Keratinocyte (primary cell): ENCODE data around the gene ABHD16A. TPM values are rescaled to one million over a fixed set of nuclear protein-coding genes. Genes with fewer than 3 reads are reported as not detected.

Source experiments
- DNase-seq: peaks from one replicate; pipeline ENCODE4 v3.0.0-alpha.2; 2011; ENCODE audit warnings: low read depth, missing footprints, low spot score
- FAIRE-seq: peaks from 2 replicates; lab custom pipeline; 2011; peaks lifted over from hg19 to GRCh38; lab: Jason Lieb, UNC
- H2AFZ ChIP-seq: 2 replicates; pipeline ENCODE4 v1.6.0; 2012; ENCODE audit warnings: low read length, control low read depth, inconsistent platforms; ENCODE audit not compliant: control insufficient read depth
- H3K27ac ChIP-seq: 2 replicates; pipeline ENCODE4 v1.5.1; 2011; ENCODE audit warnings: low read length; ENCODE audit not compliant: control insufficient read depth, insufficient read depth
- H3K27me3 ChIP-seq: 3 replicates; pipeline ENCODE4 v1.6.0; 2011; ENCODE audit warnings: low read length; ENCODE audit not compliant: control insufficient read depth, insufficient read depth; ENCODE audit errors: extremely low read depth
- H3K36me3 ChIP-seq, 2 experiments: 2 replicates in 1 of 2; 3 replicates in 1 of 2; pipeline ENCODE4 v1.5.1; 2011; ENCODE audit warnings: low read length in 2 of 2, mild to moderate bottlenecking in 1 of 2; ENCODE audit not compliant: control insufficient read depth in 2 of 2, insufficient read depth in 2 of 2; ENCODE audit errors: extremely low read depth in 1 of 2
- H3K4me1 ChIP-seq: 3 replicates; pipeline ENCODE4 v1.5.1; 2011; ENCODE audit warnings: low read length; ENCODE audit not compliant: control insufficient read depth, insufficient read depth; ENCODE audit errors: extremely low read depth
- H3K4me2 ChIP-seq: 3 replicates; pipeline ENCODE4 v1.6.0; 2011; ENCODE audit warnings: low read depth, low read length; ENCODE audit not compliant: control insufficient read depth, insufficient read depth; ENCODE audit errors: extremely low read depth
- H3K4me3 ChIP-seq, 3 experiments: fragments of 200-600 bp in 1 of 3; sonication (generic) in 1 of 3; 2 replicates in 2 of 3; 3 replicates in 1 of 3; pipeline ENCODE4 v1.5.1; 2011 to 2016; ENCODE audit warnings: low read length in 3 of 3, mild to moderate bottlenecking in 3 of 3, control low read depth in 2 of 3, inconsistent platforms in 1 of 3, low read depth in 1 of 3, mixed read lengths in 1 of 3, mixed run types in 1 of 3, moderate library complexity in 1 of 3; ENCODE audit not compliant: control insufficient read depth in 2 of 3, insufficient read depth in 2 of 3; ENCODE audit errors: extremely low read depth in 1 of 3
- H3K79me2 ChIP-seq: 2 replicates; pipeline ENCODE4 v1.6.0; 2012; ENCODE audit warnings: low read length; ENCODE audit not compliant: control insufficient read depth, insufficient read depth
- H3K9ac ChIP-seq: 3 replicates; pipeline ENCODE4 v1.6.0; 2011; ENCODE audit warnings: low read length; ENCODE audit not compliant: control insufficient read depth, insufficient read depth; ENCODE audit errors: extremely low read depth
- H3K9me1 ChIP-seq: 3 replicates; pipeline ENCODE4 v1.6.0; 2011; ENCODE audit warnings: low read length; ENCODE audit not compliant: control insufficient read depth, insufficient read depth; ENCODE audit errors: extremely low read depth
- H3K9me3 ChIP-seq: 2 replicates; pipeline ENCODE4 v1.5.1; 2012; ENCODE audit warnings: low read depth, low read length; ENCODE audit not compliant: control insufficient read depth
- H4K20me1 ChIP-seq: 3 replicates; pipeline ENCODE4 v1.6.0; 2011; ENCODE audit warnings: low read length; ENCODE audit not compliant: control insufficient read depth, insufficient read depth; ENCODE audit errors: extremely low read depth
- CTCF ChIP-seq, 3 experiments: IDR thresholded peaks in 1 of 3; conservative IDR thresholded peaks in 1 of 3; optimal IDR thresholded peaks in 1 of 3; 2 replicates in 2 of 3; 3 replicates in 1 of 3; pipeline versions ENCODE3 to v1.5.1; 2011; ENCODE audit warnings: low read length in 3 of 3, mild to moderate bottlenecking in 3 of 3, moderate library complexity in 2 of 3, control low read depth in 1 of 3, inconsistent platforms in 1 of 3; ENCODE audit not compliant: insufficient read depth in 2 of 3; ENCODE audit errors: extremely low read depth in 1 of 3
- EZH2 ChIP-seq: IDR thresholded peaks from one replicate; pipeline ENCODE4 v1.6.1; 2012; ENCODE audit warnings: inconsistent platforms, mild to moderate bottlenecking, low read length, moderate library complexity
- dilution Hi-C: fragments of 300-500 bp; cut with MboI; formaldehyde crosslinking; loops from one replicate; pipeline ENCODE4 v1.7.0; 2020; ENCODE audit warnings: low sequenced_read_pairs; ENCODE audit not compliant: extremely low pct_ligation_motif_present
- polyA plus RNA-seq, 5 experiments: library from polyadenylated mRNA; depleted of rRNA in 3 of 5; stranded (reverse) in 3 of 5; stranded (forward) in 1 of 5; unstranded in 1 of 5; fragments of >200 nt; gene quantifications; 1 replicate in 1 of 5; 2 replicates in 3 of 5; 3 replicates in 1 of 5; pipeline versions ENCODE4 v1.2.1 to v1.2.3, GENCODE V29; 2011 to 2012; ENCODE audit warnings: missing spikeins in 2 of 5, low read depth in 1 of 5, low replicate concordance in 1 of 5

ABHD16A gene
- polyA plus RNA-seq, 1 donor (not counting 4 experiments of a cell fraction or from before 2014, with no cell fraction given): 21.8 TPM

GRCh38 chr6:31732029-31732428 is 28.9 kb upstream of the ABHD16A start:
- Histone ChIP-seq H3K9me1 (peaks cover 4% of the 10 kb centered on the region), H3K9me3 (no peaks in the 10 kb centered on the region), H3K9ac (no peak overlapping the region), H3K27me3 (no peaks in the 10 kb centered on the region), H3K36me3 (peaks cover 29 to 42% of the 10 kb centered on the region in 2 experiments), H2AFZ (no peak overlapping the region), H3K79me2 (peaks cover 39% of the 10 kb centered on the region), H4K20me1 (peaks cover 19% of the 10 kb centered on the region), H3K4me3 (no peak overlapping the region), H3K27ac (no peak overlapping the region), H3K4me1 (peaks cover 30% of the 10 kb centered on the region), H3K4me2 (no peak overlapping the region)
- FAIRE-seq (no peak), DNase-seq (no peak)
- TF ChIP-seq CTCF (optimal IDR thresholded peaks at IDR 0.05 in 1 of 3, IDR thresholded peaks at IDR 0.05 in 1 of 3, conservative IDR thresholded peaks at IDR 0.05 in 1 of 3; ENCODE audit: extremely low read depth in 1 of 3, insufficient read depth in 2 of 3, low read length in 3 of 3) (no peak), EZH2 (no peak)
- dilution Hi-C loops: no loop called here

- Histone ChIP-seq H3K36me3 (peaks cover 29 to 43% of the 10 kb centered on the region in 2 experiments), H3K4me2 (peak overlapping the region; percentile 91), H3K27ac (no peak overlapping the region), H3K9me3 (no peaks in the 10 kb centered on the region), H4K20me1 (peaks cover 19% of the 10 kb centered on the region), H3K4me1 (peaks cover 25% of the 10 kb centered on the region), H2AFZ (no peak overlapping the region), H3K4me3 (no peak overlapping the region), H3K9ac (no peak overlapping the region), H3K9me1 (peaks cover 4% of the 10 kb centered on the region), H3K27me3 (no peaks in the 10 kb centered on the region), H3K79me2 (peaks cover 26% of the 10 kb centered on the region)
- no peak for TF ChIP-seq CTCF (optimal IDR thresholded peaks at IDR 0.05 in 1 of 3, IDR thresholded peaks at IDR 0.05 in 1 of 3, conservative IDR thresholded peaks at IDR 0.05 in 1 of 3; ENCODE audit: extremely low read depth in 1 of 3, insufficient read depth in 2 of 3, low read length in 3 of 3)
- no peak for TF ChIP-seq EZH2
- FAIRE-seq (no peak), DNase-seq (no peak)
- dilution Hi-C loops: no loop called here
Measured at GRCh38 chr6:31730631-31731086, 27.5 kb upstream of the ABHD16A start.
